HL-60 (cell line): ENCODE measurements around the gene LONP2.

ENCODE experiments used
- DNase-seq, 2 experiments: peaks; one replicate each; pipeline ENCODE4 v3.0.0-alpha.2; 2010 to 2020; ENCODE audit warnings: low read depth in 1 of 2, low spot score in 1 of 2
- H3K27ac ChIP-seq: fragments of 250-450 bp; sonication (Bioruptor Pico); replicated peaks from 2 replicates; pipeline ENCODE4 v1.5.1; 2020; ENCODE audit warnings: mild to moderate bottlenecking, moderate library complexity
- H3K27me3 ChIP-seq: fragments of 250-450 bp; sonication (Bioruptor Pico); 2 replicates; pipeline ENCODE4 v1.5.1; 2021; ENCODE audit warnings: mild to moderate bottlenecking, moderate library complexity; ENCODE audit not compliant: insufficient read depth, poor library complexity, severe bottlenecking
- H3K4me3 ChIP-seq: replicated peaks from 2 replicates; pipeline ENCODE4 v1.5.1; 2011; ENCODE audit warnings: mild to moderate bottlenecking, control low read depth, low read length; ENCODE audit not compliant: insufficient read depth
- CTCF ChIP-seq: IDR thresholded peaks from one replicate; pipeline ENCODE4 v1.5.1; 2011; ENCODE audit warnings: low read length, control low read depth, inconsistent platforms; ENCODE audit not compliant: insufficient read depth
- GABPA ChIP-seq: IDR thresholded peaks from 2 replicates; pipeline ENCODE4 v1.6.1; 2012; ENCODE audit warnings: low read depth
- POLR2AphosphoS5 ChIP-seq: IDR thresholded peaks from 2 replicates; pipeline ENCODE4 v1.6.1; 2012; ENCODE audit warnings: low read depth
- REST ChIP-seq: IDR thresholded peaks from 2 replicates; pipeline ENCODE4 v1.6.1; 2012; ENCODE audit warnings: low read depth; ENCODE audit not compliant: insufficient replicate concordance
- SPI1 ChIP-seq: IDR thresholded peaks from 2 replicates; pipeline ENCODE4 v1.6.1; 2012; ENCODE audit warnings: low read depth, mild to moderate bottlenecking, borderline replicate concordance

Gene LONP2

GRCh38 chr16:48246066-48246465, 2.0 kb downstream of the LONP2 start:
- TF ChIP-seq GABPA = no peak
- no peak for TF ChIP-seq REST
- TF ChIP-seq POLR2AphosphoS5 = no peak
- TF ChIP-seq CTCF = no peak
- no peak for TF ChIP-seq SPI1
- Histone ChIP-seq H3K27me3 (no peaks in the 10 kb centered on the region), H3K27ac (no peak overlapping the region), H3K4me3 (no peak overlapping the region)
- no peak for DNase-seq

DNA sequence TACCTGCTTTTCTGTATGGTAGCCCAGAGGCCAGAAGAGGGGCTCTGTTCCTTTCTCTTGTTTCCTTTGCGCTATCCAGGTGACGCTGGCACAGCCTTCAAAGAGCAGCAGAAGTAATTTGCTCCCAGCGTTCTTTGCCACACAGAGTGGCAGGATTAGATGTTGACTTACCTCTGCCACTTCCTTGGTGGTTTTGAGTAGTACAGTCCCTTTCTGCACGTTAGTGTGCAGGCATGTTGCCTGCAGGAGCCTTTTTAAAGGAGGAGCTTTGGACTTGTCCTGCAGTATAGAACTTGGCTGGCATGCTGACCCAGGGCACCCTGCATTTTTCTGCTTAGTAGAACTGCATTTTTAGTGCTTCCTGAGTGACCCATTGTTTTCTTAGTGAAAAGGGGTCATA, 3.2 kb downstream of the LONP2 start, which contains the start of gene ABCC11:
ABCC11 (minus strand) TSS at position 229 of the 400 bp plus-strand sequence. CDS start 15,618 bp downstream, outside the sequence.
- TF ChIP-seq POLR2AphosphoS5 (no peak), GABPA (no peak), REST (no peak), SPI1 (no peak), CTCF (no peak)
- Histone ChIP-seq H3K27ac (no peak within 1 kb of the TSS), H3K4me3 (no peak within 1 kb of the TSS), H3K27me3 (no peaks in the 10 kb centered on the region)
- peak in 1 of 2 experiments; percentile 2 for DNase-seq

- no peak for DNase-seq
- no peak for TF ChIP-seq CTCF
- Histone ChIP-seq H3K27ac (no peak overlapping the region), H3K27me3 (no peaks in the 10 kb centered on the region), H3K4me3 (no peak overlapping the region)
These were observed 6.6 kb downstream of the LONP2 start for GRCh38 chr16:48250520-48251278.

GRCh38 chr16:48252013-48252412, 7.9 kb downstream of the LONP2 start:
- no peak overlapping the region for H3K4me3 ChIP-seq
- no peak for TF ChIP-seq GABPA
- TF ChIP-seq CTCF = no peak
- TF ChIP-seq REST = no peak
- TF ChIP-seq POLR2AphosphoS5 = no peak
- TF ChIP-seq SPI1 = no peak
- no peak for DNase-seq
- no peak overlapping the region for H3K27ac ChIP-seq
- H3K27me3 ChIP-seq = no peaks in the 10 kb centered on the region
